ENCODE measurements around the gene BRPF3.

The BRPF3 gene

DNA sequence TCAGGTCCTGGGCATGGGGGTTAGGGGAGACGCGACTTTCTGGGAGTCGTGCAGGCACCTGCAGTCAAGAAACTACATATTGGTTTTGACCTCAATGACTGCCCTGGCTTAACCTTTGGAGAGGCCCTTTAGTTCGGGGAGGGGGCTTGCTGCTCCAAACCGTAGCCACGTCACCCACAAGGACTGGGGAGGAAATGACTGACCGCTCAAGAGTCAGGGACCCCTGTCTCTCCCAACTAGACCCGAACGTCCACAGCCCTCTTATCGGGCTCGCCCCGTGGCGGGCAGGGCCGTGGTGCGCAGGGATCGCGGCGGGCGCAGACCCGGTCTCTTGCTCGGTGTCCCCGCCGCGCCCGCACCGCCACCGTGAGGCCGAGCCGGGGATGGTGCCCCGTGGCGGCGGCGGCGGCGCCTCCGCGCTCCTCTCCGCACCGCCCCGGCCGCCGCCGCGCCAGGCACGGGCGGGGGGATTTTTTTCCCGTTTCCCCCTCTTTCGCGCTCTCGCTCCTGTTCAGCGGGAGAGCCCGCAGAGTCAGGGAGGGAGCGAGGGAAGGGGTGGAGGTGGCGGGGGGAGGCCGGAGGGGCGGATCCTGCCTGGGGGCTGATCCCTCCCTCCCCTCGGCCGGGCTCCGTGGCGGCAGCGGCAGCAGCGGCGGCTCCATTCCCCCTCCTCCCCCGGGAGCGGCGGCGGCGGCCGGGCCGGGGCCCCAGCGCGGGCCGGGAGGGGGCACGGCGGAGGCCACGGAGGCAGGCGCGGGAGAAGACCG lies at the start of gene BRPF3:
TSS of gene BRPF3 (plus strand) at position 632 of the 767 bp plus-strand sequence. CDS start 3,579 bp downstream, outside the sequence.
- in situ Hi-C loops (cut with HindIII; ENCODE audit: low pct_ligation_motif_present, low sequenced_read_pairs): no loop called here

DNA sequence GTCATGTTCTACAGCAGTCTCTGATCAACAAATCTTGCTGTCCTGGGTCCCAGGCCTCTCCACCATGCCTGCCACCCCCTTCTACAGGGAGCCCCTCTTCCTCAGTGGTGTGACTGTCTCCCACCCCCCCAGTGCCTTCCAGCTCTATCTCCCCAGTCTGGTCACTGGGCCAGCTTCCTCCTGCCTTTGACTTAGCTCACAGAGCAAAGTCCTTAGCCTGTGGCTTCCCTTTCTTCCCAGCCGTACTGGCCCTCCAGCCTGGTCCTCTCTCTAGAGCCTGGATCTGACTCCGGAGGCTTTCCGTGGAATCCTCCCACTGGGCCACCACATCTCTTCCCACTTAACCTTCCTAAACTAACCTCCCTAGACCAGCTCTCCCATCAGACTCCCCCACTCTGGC lies 49.2 kb upstream of the BRPF3 start:
- TF ChIP-seq, protein P1, sequence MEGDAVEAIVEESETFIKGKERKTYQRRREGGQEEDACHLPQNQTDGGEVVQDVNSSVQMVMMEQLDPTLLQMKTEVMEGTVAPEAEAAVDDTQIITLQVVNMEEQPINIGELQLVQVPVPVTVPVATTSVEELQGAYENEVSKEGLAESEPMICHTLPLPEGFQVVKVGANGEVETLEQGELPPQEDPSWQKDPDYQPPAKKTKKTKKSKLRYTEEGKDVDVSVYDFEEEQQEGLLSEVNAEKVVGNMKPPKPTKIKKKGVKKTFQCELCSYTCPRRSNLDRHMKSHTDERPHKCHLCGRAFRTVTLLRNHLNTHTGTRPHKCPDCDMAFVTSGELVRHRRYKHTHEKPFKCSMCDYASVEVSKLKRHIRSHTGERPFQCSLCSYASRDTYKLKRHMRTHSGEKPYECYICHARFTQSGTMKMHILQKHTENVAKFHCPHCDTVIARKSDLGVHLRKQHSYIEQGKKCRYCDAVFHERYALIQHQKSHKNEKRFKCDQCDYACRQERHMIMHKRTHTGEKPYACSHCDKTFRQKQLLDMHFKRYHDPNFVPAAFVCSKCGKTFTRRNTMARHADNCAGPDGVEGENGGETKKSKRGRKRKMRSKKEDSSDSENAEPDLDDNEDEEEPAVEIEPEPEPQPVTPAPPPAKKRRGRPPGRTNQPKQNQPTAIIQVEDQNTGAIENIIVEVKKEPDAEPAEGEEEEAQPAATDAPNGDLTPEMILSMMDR (IDR thresholded peaks at IDR 0.05; ENCODE audit: low read depth, low read length, missing control alignments): no peak
- DNase-seq: no peak
- in situ Hi-C loops (cut with HindIII; ENCODE audit: low pct_ligation_motif_present, low sequenced_read_pairs): no loop called here
- Histone ChIP-seq H3K4me3 (ENCODE audit: low read depth, low read length) (no peak overlapping the region), H3K27ac (no peak overlapping the region), H3K27me3 (replicated peaks) (no peaks in the 10 kb centered on the region), H3K36me3 (replicated peaks) (no peaks in the 10 kb centered on the region)

More for the DNA sequence above, at the start of gene BRPF3:
- peak; percentile 42 for DNase-seq
- Histone ChIP-seq H3K36me3 (replicated peaks) (peaks cover 9% of the 10 kb centered on the region), H3K27me3 (replicated peaks) (no peaks in the 10 kb centered on the region), H3K27ac (peak within 1 kb of the TSS; percentile 83), H3K4me3 (ENCODE audit: low read depth, low read length) (peak within 1 kb of the TSS; percentile 75)
- TF ChIP-seq, protein P1 (IDR thresholded peaks at IDR 0.05; ENCODE audit: low read depth, low read length, missing control alignments): peak; percentile 44

DNA sequence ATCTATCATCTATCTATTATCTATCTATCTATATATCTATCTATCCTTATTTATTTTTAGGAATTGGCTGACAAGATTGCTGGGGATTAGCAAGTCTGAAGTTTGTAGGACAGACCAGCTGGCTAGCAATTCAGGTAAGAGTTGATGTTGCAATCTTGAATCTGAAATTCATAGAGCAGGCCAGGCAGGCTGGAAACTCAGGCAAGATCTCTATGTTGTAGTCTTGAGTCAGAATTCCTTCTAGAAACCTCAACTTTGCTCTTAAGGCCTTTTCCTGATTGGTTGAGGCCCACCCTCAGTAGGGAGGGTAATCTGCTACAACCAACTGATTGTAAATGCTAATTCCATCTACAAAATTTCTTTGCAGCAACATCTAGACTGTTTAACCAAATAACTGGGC lies 47.1 kb upstream of the BRPF3 start:
- H3K27ac ChIP-seq: no peak overlapping the region
- H3K27me3 ChIP-seq (replicated peaks): no peaks in the 10 kb centered on the region
- TF ChIP-seq, protein P1 (IDR thresholded peaks at IDR 0.05; ENCODE audit: low read depth, low read length, missing control alignments): no peak
- in situ Hi-C loops (cut with HindIII; ENCODE audit: low pct_ligation_motif_present, low sequenced_read_pairs): no loop called here
- no peak for DNase-seq
- H3K36me3 ChIP-seq (replicated peaks): no peaks in the 10 kb centered on the region
- no peak overlapping the region for H3K4me3 ChIP-seq (ENCODE audit: low read depth, low read length)

DNA sequence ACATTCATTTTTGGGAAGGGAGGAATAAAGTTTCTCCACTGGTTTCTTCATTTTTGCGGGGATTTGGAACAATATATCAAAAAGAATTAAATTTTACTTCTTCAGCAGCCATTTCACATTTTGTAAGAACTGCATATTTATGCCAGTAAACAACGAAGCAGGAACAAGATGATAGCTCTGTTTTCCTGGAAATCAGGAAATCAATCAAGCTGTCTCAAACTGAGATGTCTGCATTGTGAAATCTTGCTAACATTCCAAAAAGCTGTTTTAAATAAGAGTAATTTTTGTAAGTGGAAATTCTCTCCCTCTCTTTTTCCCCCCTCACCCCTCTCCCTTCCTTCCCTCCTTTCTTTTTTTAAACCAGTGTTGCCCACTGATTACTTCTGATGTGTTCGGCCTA lies 46.3 kb upstream of the BRPF3 start:
- Histone ChIP-seq H3K4me3 (ENCODE audit: low read depth, low read length) (no peak overlapping the region), H3K27me3 (replicated peaks) (no peaks in the 10 kb centered on the region), H3K27ac (no peak overlapping the region), H3K36me3 (replicated peaks) (no peaks in the 10 kb centered on the region)
- TF ChIP-seq, protein P1 (IDR thresholded peaks at IDR 0.05; ENCODE audit: low read depth, low read length, missing control alignments): no peak
- in situ Hi-C loops (cut with HindIII; ENCODE audit: low pct_ligation_motif_present, low sequenced_read_pairs): no loop called here
- DNase-seq: no peak

DNA sequence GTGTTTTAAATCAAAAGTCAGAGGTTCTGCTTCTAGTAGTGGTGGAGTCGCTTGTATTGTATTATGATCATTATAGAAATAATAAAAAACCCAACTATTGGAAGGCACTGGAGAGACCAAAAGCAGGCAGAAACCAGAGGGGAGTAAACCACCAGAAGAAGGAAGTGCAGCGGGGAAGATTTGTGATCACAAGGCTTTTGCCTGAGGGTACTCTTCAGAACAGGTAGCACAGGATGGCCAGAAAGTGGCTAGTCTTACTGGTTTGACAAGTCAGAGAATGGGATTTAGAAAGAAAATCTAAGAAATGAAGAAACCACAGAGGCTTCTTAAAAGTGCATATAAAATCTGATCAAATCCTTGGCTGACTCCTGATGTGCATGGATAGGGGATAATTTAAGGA lies 42.3 kb upstream of the BRPF3 start:
- H3K27ac ChIP-seq: no peak overlapping the region
- in situ Hi-C loops (cut with HindIII; ENCODE audit: low pct_ligation_motif_present, low sequenced_read_pairs): no loop called here
- H3K27me3 ChIP-seq (replicated peaks): no peaks in the 10 kb centered on the region
- H3K36me3 ChIP-seq (replicated peaks): no peaks in the 10 kb centered on the region
- H3K4me3 ChIP-seq (ENCODE audit: low read depth, low read length): no peak overlapping the region
- TF ChIP-seq, protein P1 (IDR thresholded peaks at IDR 0.05; ENCODE audit: low read depth, low read length, missing control alignments): no peak
- no peak for DNase-seq

DNA sequence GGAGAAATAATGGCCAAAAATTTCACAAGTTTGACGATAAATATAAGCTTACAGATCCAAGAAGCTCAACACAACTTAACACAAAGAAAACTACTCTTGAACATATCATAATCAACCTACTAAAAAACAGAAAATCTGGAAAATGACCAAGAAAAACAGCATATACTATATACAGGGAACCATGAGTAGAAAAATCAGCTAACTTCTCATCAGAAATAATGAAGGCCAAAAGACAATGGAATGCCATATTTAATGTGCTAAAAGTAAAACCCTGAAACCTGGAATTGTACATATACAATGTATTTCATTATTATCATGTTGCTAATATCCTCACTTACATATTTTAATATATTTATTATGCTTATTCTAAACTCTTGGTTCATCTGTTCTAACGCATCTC lies 40.9 kb upstream of the BRPF3 start:
- in situ Hi-C loops (cut with HindIII; ENCODE audit: low pct_ligation_motif_present, low sequenced_read_pairs): no loop called here
- H3K27ac ChIP-seq: no peak overlapping the region
- no peaks in the 10 kb centered on the region for H3K27me3 ChIP-seq (replicated peaks)
- no peaks in the 10 kb centered on the region for H3K36me3 ChIP-seq (replicated peaks)
- TF ChIP-seq, protein P1 (IDR thresholded peaks at IDR 0.05; ENCODE audit: low read depth, low read length, missing control alignments): no peak
- H3K4me3 ChIP-seq (ENCODE audit: low read depth, low read length): no peak overlapping the region
- no peak for DNase-seq
